ENCODE results near the gene MRPS33.
A peak's percentile ranks its signal among the peaks of the same experiment; 100 is the strongest.
"Not testable (repeated sequence)": the region's sequence is repeated elsewhere in the genome, so short reads cannot be mapped to it uniquely, and the experiment has no call there.

MRPS33 gene

DNA sequence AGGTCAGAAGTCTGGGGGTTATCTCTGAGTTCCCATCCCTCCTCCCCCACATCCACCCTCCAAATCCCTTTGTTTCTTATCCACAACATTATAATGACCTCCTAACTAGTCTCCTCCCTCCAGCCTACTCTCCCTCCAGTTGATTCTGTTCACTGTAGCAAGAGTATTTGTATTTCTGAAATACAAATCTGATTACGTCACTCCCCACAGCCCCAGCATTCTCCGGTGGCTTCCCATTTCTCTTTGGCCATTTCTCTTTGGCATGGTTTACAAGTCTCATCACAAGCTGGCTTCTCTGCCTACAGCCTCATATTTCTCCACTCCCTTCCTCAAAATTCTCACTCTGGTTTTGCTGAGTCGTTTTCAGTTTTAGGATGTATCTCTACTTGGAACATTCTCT, 24.6 kb upstream of the MRPS33 start:
- Histone ChIP-seq H3K36me3 (replicated peaks; ENCODE audit: low read depth, low read length) (no peaks in the 10 kb centered on the region), H3K27ac (ENCODE audit: low read length) (no peak overlapping the region), H3K4me1 (ENCODE audit: low read length) (no peaks in the 10 kb centered on the region), H3K79me2 (ENCODE audit: low read length) (no peaks in the 10 kb centered on the region), H3K27me3 (ENCODE audit: low read depth, low read length) (no peaks in the 10 kb centered on the region), H3K9ac (ENCODE audit: low read length) (no peak overlapping the region), H3K4me3 (ENCODE audit: low read length) (no peak overlapping the region; the same call in 1 of the 2 replicates), H3K9me3 (ENCODE audit: insufficient read depth, low read length) (no peaks in the 10 kb centered on the region), H2AFZ (ENCODE audit: low read depth, low read length) (peak overlapping the region; percentile 44), H3K4me2 (ENCODE audit: low read length) (peak overlapping the region; percentile 39), H4K20me1 (ENCODE audit: insufficient read depth, low read length) (no peaks in the 10 kb centered on the region)
- TF ChIP-seq CTCF (IDR thresholded peaks at IDR 0.05; ENCODE audit: low read depth, low read length) (no peak), EZH2phosphoT487 (IDR thresholded peaks at IDR 0.05; ENCODE audit: low read depth) (no peak)

DNA sequence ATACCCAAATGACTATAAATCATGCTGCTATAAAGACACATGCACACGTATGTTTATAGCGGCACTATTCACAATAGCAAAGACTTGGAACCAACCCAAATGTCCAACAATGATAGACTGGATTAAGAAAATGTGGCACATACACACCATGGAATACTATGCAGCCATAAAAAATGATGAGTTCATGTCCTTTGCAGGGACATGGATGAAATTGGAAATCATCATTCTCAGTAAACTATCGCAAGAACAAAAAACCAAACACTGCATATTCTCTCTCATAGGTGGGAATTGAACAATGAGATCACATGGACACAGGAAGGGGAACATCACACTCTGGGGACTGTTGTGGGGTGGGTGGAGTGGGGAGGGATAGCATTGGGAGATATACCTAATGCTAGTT, 23.3 kb upstream of the MRPS33 start:
- H4K20me1 ChIP-seq (ENCODE audit: insufficient read depth, low read length); H3K27ac ChIP-seq (ENCODE audit: low read length); H3K4me3 ChIP-seq (ENCODE audit: low read length); H3K9me3 ChIP-seq (ENCODE audit: insufficient read depth, low read length); H3K79me2 ChIP-seq (ENCODE audit: low read length); H3K9ac ChIP-seq (ENCODE audit: low read length); H3K36me3 ChIP-seq (replicated peaks; ENCODE audit: low read depth, low read length); H3K27me3 ChIP-seq (ENCODE audit: low read depth, low read length); H3K4me2 ChIP-seq (ENCODE audit: low read length); H2AFZ ChIP-seq (ENCODE audit: low read depth, low read length); H3K4me1 ChIP-seq (ENCODE audit: low read length): not testable (repeated sequence)

GRCh38 chr7:141032539-141033323, 18.0 kb upstream of the MRPS33 start:
- not testable (repeated sequence) for H3K27ac ChIP-seq (ENCODE audit: low read length); H3K9ac ChIP-seq (ENCODE audit: low read length); H2AFZ ChIP-seq (ENCODE audit: low read depth, low read length); H4K20me1 ChIP-seq (ENCODE audit: insufficient read depth, low read length); H3K4me1 ChIP-seq (ENCODE audit: low read length); H3K4me3 ChIP-seq (ENCODE audit: low read length); H3K9me3 ChIP-seq (ENCODE audit: insufficient read depth, low read length); H3K27me3 ChIP-seq (ENCODE audit: low read depth, low read length); H3K79me2 ChIP-seq (ENCODE audit: low read length); H3K4me2 ChIP-seq (ENCODE audit: low read length); H3K36me3 ChIP-seq (replicated peaks; ENCODE audit: low read depth, low read length)

DNA sequence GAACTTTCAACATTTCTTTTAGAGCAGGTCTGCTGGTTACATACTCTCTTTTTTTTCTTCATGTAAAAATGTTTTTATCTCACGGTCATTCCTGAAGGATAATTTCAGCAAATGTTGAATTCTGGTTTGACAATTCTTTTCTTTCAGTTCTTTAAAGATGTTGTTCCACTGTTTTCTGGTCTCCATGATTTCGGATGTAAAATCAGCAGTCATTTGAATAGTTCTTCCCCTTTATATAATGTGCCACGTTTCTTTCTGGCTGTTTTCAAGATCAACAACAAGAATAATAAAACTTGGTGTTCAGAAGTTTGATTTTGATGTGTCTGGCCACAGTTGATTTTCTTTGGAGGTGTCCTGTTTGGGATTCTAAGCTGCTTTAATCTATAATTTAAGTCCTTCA, 14.0 kb upstream of the MRPS33 start:
- no peaks in the 10 kb centered on the region; the same call in 1 of the 2 replicates for H3K27me3 ChIP-seq (ENCODE audit: low read depth, low read length)
- H3K4me1 ChIP-seq (ENCODE audit: low read length), result no peaks in the 10 kb centered on the region
- H3K4me2 ChIP-seq (ENCODE audit: low read length), result no peak overlapping the region
- no peak overlapping the region for H3K27ac ChIP-seq (ENCODE audit: low read length)
- no peak overlapping the region for H2AFZ ChIP-seq (ENCODE audit: low read depth, low read length)
- no peaks in the 10 kb centered on the region for H3K36me3 ChIP-seq (replicated peaks; ENCODE audit: low read depth, low read length)
- H3K9me3 ChIP-seq (ENCODE audit: insufficient read depth, low read length), result no peaks in the 10 kb centered on the region
- TF ChIP-seq CTCF (IDR thresholded peaks at IDR 0.05; ENCODE audit: low read depth, low read length) (no peak), EZH2phosphoT487 (IDR thresholded peaks at IDR 0.05; ENCODE audit: low read depth) (no peak)
- H3K79me2 ChIP-seq (ENCODE audit: low read length), result no peaks in the 10 kb centered on the region
- no peak overlapping the region for H3K9ac ChIP-seq (ENCODE audit: low read length)
- no peak overlapping the region for H3K4me3 ChIP-seq (ENCODE audit: low read length)
- H4K20me1 ChIP-seq (ENCODE audit: insufficient read depth, low read length), result no peaks in the 10 kb centered on the region

DNA sequence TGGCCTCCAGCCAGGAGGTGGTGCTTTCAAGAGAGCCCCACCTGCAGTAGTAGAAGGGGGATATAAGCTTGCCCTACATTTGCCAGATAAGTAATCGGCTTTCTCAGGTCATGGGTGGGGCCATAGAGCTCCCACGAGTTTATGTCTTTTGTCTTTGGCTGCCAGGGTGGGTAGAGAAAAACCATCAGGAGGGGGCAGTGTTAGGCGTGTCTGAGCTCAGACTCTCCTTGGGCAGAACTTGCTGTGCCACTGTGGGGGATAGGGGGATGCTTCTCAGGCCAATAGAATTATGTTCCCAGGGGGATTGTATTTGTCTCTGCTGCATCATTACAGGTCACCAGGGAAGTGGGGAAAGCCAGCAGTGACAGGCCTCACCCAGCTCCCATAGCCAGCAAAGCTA, 12.3 kb upstream of the MRPS33 start:
- Histone ChIP-seq H3K9ac (ENCODE audit: low read length) (no peak overlapping the region), H3K4me2 (ENCODE audit: low read length) (no peak overlapping the region), H3K4me1 (ENCODE audit: low read length) (no peaks in the 10 kb centered on the region), H3K36me3 (replicated peaks; ENCODE audit: low read depth, low read length) (no peaks in the 10 kb centered on the region), H3K27ac (ENCODE audit: low read length) (no peak overlapping the region), H3K27me3 (ENCODE audit: low read depth, low read length) (no peaks in the 10 kb centered on the region; the same call in 1 of the 2 replicates), H2AFZ (ENCODE audit: low read depth, low read length) (no peak overlapping the region), H3K79me2 (ENCODE audit: low read length) (no peaks in the 10 kb centered on the region), H3K4me3 (ENCODE audit: low read length) (no peak overlapping the region), H3K9me3 (ENCODE audit: insufficient read depth, low read length) (no peaks in the 10 kb centered on the region), H4K20me1 (ENCODE audit: insufficient read depth, low read length) (no peaks in the 10 kb centered on the region)
- TF ChIP-seq CTCF (IDR thresholded peaks at IDR 0.05; ENCODE audit: low read depth, low read length), result 0 out of 2 replicates have a peak, but pooled peaks have one; percentile 5
- no peak for TF ChIP-seq EZH2phosphoT487 (IDR thresholded peaks at IDR 0.05; ENCODE audit: low read depth)
